ENCODE results near the gene TFDP1. TPM values are rescaled to one million over a fixed set of nuclear protein-coding genes. Genes with fewer than 3 reads are reported as not detected.
A peak's percentile ranks its signal among the peaks of the same experiment; 100 is the strongest.

TFDP1 gene
- total RNA-seq, 3 donors from 2014 or later, result 31.8 to 34.0 (median 33.3) TPM

GRCh38 chr13:113537909-113538688 is 46.5 kb upstream of the TFDP1 start:
- Histone ChIP-seq H3K4me3 (no peak overlapping the region), H3K36me3 (no peaks in the 10 kb centered on the region), H3K27me3 (no peaks in the 10 kb centered on the region), H3K27ac (no peak overlapping the region), H3K9me3 (no peaks in the 10 kb centered on the region), H3K4me1 (no peaks in the 10 kb centered on the region)
- TF ChIP-seq POLR2AphosphoS5 (IDR thresholded peaks at IDR 0.05) (no peak), CTCF (IDR thresholded peaks at IDR 0.05) (no peak), POLR2A (IDR thresholded peaks at IDR 0.05) (no peak)
- peak in 1 of 2 donors; percentile 12 for DNase-seq (ENCODE audit: low spot score in 2 of 2)
- intact Hi-C loops (cut with DNase I; ENCODE audit: low total_unique reads), result no loop called here

DNA sequence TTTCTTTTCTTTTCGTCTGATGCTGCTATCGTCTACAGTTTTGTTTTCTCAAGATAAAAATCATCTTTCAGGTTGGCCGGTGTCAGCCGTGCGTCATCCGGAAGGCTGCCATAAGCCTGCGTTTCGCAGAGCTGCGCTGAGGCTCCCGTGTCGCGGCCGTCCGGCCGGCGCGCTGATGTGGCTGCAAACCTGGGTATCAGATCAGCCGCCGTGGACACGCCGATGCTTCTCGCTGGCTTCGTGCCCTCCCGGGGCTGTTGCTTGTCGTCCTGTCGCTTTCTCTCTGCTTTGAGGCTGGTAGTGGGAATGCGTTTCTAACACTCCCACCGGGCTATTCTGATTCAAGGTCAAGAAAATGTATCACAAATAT is 45.9 kb upstream of the TFDP1 start:
- Histone ChIP-seq H3K36me3 (no peaks in the 10 kb centered on the region), H3K4me3 (no peak overlapping the region), H3K4me1 (no peaks in the 10 kb centered on the region), H3K27me3 (no peaks in the 10 kb centered on the region), H3K9me3 (no peaks in the 10 kb centered on the region), H3K27ac (no peak overlapping the region)
- TF ChIP-seq POLR2AphosphoS5 (IDR thresholded peaks at IDR 0.05), result no peak
- no peak for TF ChIP-seq CTCF (IDR thresholded peaks at IDR 0.05)
- no peak for TF ChIP-seq POLR2A (IDR thresholded peaks at IDR 0.05)
- DNase-seq (ENCODE audit: low spot score in 2 of 2), result peak in 1 of 2 donors; percentile 12
- intact Hi-C loops (cut with DNase I; ENCODE audit: low total_unique reads), result no loop called here

DNA sequence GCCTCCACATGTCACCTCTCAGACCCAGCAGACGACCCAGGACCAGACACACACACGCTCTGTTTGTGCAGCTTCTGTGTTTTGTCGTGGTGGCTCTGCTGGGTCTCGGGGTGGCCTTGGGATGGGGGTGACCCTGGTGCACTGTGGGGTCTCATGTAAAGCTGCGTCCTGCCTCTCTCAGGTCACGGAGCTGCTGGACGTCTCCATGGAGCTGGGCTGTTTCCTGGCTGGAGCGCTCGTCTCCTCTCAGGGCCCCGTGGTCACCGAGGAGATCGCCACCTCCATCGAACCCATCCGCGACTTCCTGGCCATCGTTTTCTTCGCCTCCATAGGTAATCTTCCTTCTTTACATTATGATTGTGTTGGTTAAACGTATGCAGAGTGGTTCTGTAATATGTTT is 45.4 kb upstream of the TFDP1 start:
- H3K36me3 ChIP-seq, result no peaks in the 10 kb centered on the region
- H3K27me3 ChIP-seq, result no peaks in the 10 kb centered on the region
- H3K4me1 ChIP-seq, result no peaks in the 10 kb centered on the region
- peak in 1 of 2 donors; percentile 15 for DNase-seq (ENCODE audit: low spot score in 2 of 2)
- intact Hi-C loops (cut with DNase I; ENCODE audit: low total_unique reads), result no loop called here
- H3K4me3 ChIP-seq, result no peak overlapping the region
- TF ChIP-seq POLR2AphosphoS5 (IDR thresholded peaks at IDR 0.05) (no peak), POLR2A (IDR thresholded peaks at IDR 0.05) (no peak), CTCF (IDR thresholded peaks at IDR 0.05) (no peak)
- H3K9me3 ChIP-seq, result no peaks in the 10 kb centered on the region
- H3K27ac ChIP-seq, result no peak overlapping the region

- Histone ChIP-seq H3K27me3 (no peaks in the 10 kb centered on the region), H3K27ac (no peak overlapping the region), H3K4me1 (no peaks in the 10 kb centered on the region), H3K36me3 (no peaks in the 10 kb centered on the region), H3K9me3 (no peaks in the 10 kb centered on the region), H3K4me3 (no peak overlapping the region)
- TF ChIP-seq POLR2AphosphoS5 (IDR thresholded peaks at IDR 0.05) (no peak), POLR2A (IDR thresholded peaks at IDR 0.05) (no peak), CTCF (IDR thresholded peaks at IDR 0.05) (no peak)
- peak in 1 of 2 donors; percentile 22 for DNase-seq (ENCODE audit: low spot score in 2 of 2)
- intact Hi-C loops (cut with DNase I; ENCODE audit: low total_unique reads), result no loop called here
These were observed 44.7 kb upstream of the TFDP1 start for GRCh38 chr13:113539822-113540221.

GRCh38 chr13:113540523-113540922 is 44.0 kb upstream of the TFDP1 start:
- no peak overlapping the region for H3K4me3 ChIP-seq
- TF ChIP-seq POLR2A (IDR thresholded peaks at IDR 0.05) (no peak), CTCF (IDR thresholded peaks at IDR 0.05) (no peak), POLR2AphosphoS5 (IDR thresholded peaks at IDR 0.05) (no peak)
- DNase-seq (ENCODE audit: low spot score in 2 of 2), result no peak
- no peak overlapping the region for H3K27ac ChIP-seq
- no peaks in the 10 kb centered on the region for H3K9me3 ChIP-seq
- intact Hi-C loops (cut with DNase I; ENCODE audit: low total_unique reads), result no loop called here
- no peaks in the 10 kb centered on the region for H3K36me3 ChIP-seq
- H3K4me1 ChIP-seq, result peaks cover 3 to 6% of the 10 kb centered on the region in 2 donors
- no peaks in the 10 kb centered on the region for H3K27me3 ChIP-seq

Measured in breast epithelium (tissue), 4 donors.